HEK293T (cell line): ENCODE results near the gene CYP24A1.

ENCODE experiments used
- CTCF ChIA-PET: fragments of 350-600 bp; formaldehyde crosslinking; extraction: SDS; loops from one replicate; lab custom pipeline; 2021; ENCODE audit warnings: antibody characterized with exemption, inconsistent platforms; lab: Yijun Ruan, JAX
- POLR2A ChIA-PET: fragments of 350-600 bp; formaldehyde crosslinking; extraction: SDS; loops from one replicate; lab custom pipeline; 2020; ENCODE audit warnings: antibody characterized with exemption, inconsistent platforms; lab: Yijun Ruan, JAX
- DNase-seq: peaks from one replicate; pipeline ENCODE4 v3.0.0; 2012; ENCODE audit warnings: mixed read lengths; ENCODE audit errors: extremely low spot score
- ARNT ChIP-seq: fragments of 450-650 bp; IDR thresholded peaks from 2 replicates; pipeline ENCODE4 v1.6.1; 2017; ENCODE audit warnings: mild to moderate bottlenecking
- BHLHE40 ChIP-seq: fragments of 450-650 bp; IDR thresholded peaks from 2 replicates; pipeline ENCODE4 v1.6.1; 2016; ENCODE audit warnings: mild to moderate bottlenecking, moderate library complexity, borderline replicate concordance
- CTBP1 ChIP-seq: fragments of 450-650 bp; IDR thresholded peaks from 2 replicates; pipeline ENCODE4 v1.6.1; 2016; ENCODE audit warnings: borderline replicate concordance
- ELF4 ChIP-seq: fragments of 450-650 bp; IDR thresholded peaks from 2 replicates; pipeline ENCODE4 v1.6.1; 2017; ENCODE audit warnings: antibody characterized with exemption
- FOXA1 ChIP-seq: fragments of 450-650 bp; IDR thresholded peaks from 2 replicates; pipeline ENCODE4 v1.6.1; 2016; ENCODE audit warnings: mild to moderate bottlenecking
- FOXK2 ChIP-seq: fragments of 450-650 bp; IDR thresholded peaks from 2 replicates; pipeline ENCODE4 v1.6.1; 2016; ENCODE audit warnings: mild to moderate bottlenecking
- FOXM1 ChIP-seq: fragments of 450-650 bp; IDR thresholded peaks from 2 replicates; pipeline ENCODE4 v1.6.1; 2017; ENCODE audit warnings: mild to moderate bottlenecking, borderline replicate concordance
- HDGF ChIP-seq: fragments of 450-650 bp; IDR thresholded peaks from 2 replicates; pipeline ENCODE4 v1.6.1; 2017; ENCODE audit warnings: antibody characterized with exemption, borderline replicate concordance
- L3MBTL2 ChIP-seq: fragments of 450-650 bp; conservative IDR thresholded peaks from 2 replicates; pipeline ENCODE4 v1.6.1; 2016; ENCODE audit warnings: mild to moderate bottlenecking
- LEF1 ChIP-seq: fragments of 450-650 bp; IDR thresholded peaks from 2 replicates; pipeline ENCODE4 v1.6.1; 2017; ENCODE audit warnings: mild to moderate bottlenecking, borderline replicate concordance
- NFRKB ChIP-seq: fragments of 450-650 bp; IDR thresholded peaks from 2 replicates; pipeline ENCODE4 v1.6.1; 2016; ENCODE audit warnings: mild to moderate bottlenecking, moderate library complexity
- SP1 ChIP-seq: fragments of 450-650 bp; IDR thresholded peaks from 2 replicates; pipeline ENCODE4 v1.6.1; 2017
- SUZ12 ChIP-seq: fragments of 450-650 bp; IDR thresholded peaks from 2 replicates; pipeline ENCODE4 v1.6.1; 2016; ENCODE audit warnings: mild to moderate bottlenecking
- TARDBP ChIP-seq: fragments of 450-650 bp; IDR thresholded peaks from 2 replicates; pipeline ENCODE4 v1.6.1; 2016
- ZNF384 ChIP-seq: fragments of 450-650 bp; IDR thresholded peaks from 2 replicates; pipeline ENCODE4 v1.6.1; 2016
- TF ChIP-seq, protein P1 (sequence below): fragments of 450-650 bp; IDR thresholded peaks from 2 replicates; pipeline ENCODE4 v1.6.1; 2016

The CYP24A1 gene

DNA sequence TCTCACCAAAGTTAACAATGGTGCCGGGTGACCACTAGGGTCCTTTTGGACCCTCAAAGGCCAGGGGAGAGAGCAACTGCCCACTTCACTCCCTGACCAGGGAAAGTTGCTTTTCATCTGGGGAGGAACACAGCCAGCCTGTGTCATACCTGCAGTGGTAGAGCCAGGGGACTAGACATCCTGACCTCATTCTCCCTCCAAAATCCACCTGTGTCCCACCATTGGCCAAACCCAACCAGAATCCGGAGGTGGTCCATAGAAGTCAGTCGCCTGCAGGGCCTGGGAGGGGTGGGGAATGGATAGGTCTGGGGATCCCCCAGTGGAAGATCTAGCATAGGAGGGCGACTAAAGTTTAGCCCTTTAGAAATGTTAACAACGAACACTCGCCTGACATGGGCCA lies 46.9 kb upstream of the CYP24A1 start:
- DNase-seq, result no peak
- CTCF ChIA-PET, result no interaction called here
- TF ChIP-seq SP1 (no peak), ARNT (no peak)
- POLR2A ChIA-PET, result no interaction called here

DNA sequence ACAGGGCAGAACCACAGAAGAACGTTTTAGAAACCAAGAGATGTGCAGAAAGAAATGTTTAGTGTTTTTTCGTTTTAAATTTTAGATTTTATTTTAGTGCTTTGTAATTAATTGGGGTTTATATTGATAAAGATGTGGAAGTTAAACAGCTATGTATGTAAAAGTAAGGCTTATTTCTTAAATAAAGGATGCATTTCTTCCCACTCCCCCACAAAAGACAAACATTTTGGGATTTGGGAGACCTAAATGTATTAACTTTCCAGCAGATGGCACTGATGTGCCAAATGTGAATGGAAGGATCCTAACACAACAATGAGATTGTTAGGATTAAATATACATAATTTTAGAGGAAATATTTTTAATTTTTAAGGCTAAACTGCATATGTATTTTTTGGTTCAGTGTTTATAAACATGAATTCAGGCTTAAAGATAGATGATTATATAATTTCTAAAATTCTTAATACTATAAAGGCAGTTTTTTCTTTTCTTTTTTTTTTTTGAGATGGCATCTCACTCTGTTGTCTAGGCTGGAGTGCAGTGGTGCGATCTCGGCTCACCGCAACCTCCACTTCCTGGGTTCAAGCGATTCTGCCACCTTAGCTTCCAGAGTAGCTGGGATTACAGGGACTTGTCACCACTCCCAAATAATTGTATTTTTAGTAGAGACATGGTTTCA lies 46.1 kb upstream of the CYP24A1 start:
- POLR2A ChIA-PET, result no interaction called here
- DNase-seq, result peak; percentile 28
- TF ChIP-seq BHLHE40 (no peak), FOXA1 (no peak)
- CTCF ChIA-PET, result interaction anchor here (0.6 kb wide), 1 partner anchor 84 kb away, joined by 7 read pairs; no protein-coding TSS in a partner anchor

DNA sequence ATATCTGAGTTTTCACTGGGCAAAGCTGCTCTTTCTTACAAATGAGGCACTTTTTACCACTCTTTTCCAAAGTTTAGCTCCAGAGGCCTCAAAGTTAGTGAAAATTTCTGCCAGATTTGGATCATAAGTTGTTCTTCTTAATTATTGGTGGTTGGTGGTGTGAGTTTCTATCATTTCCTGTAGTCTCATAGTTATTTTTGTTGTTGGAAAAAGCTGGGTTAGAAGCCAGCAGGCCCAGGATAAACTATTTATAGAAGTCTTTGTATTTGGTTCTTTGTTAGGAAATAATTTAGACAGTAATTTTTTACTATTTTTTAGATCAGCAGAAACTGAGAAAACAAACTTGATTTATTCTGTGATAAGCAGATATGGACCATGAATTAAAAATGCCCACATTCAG lies 44.7 kb upstream of the CYP24A1 start:
- no peak for DNase-seq
- CTCF ChIA-PET, result no interaction called here
- POLR2A ChIA-PET, result no interaction called here
- TF ChIP-seq HDGF (no peak), TARDBP (no peak), SUZ12 (no peak), LEF1 (no peak), ELF4 (no peak), ZNF384 (no peak), BHLHE40 (no peak), FOXA1 (no peak), FOXM1 (no peak), NFRKB (no peak), SP1 (no peak), L3MBTL2 (no peak)
- TF ChIP-seq, protein P1, sequence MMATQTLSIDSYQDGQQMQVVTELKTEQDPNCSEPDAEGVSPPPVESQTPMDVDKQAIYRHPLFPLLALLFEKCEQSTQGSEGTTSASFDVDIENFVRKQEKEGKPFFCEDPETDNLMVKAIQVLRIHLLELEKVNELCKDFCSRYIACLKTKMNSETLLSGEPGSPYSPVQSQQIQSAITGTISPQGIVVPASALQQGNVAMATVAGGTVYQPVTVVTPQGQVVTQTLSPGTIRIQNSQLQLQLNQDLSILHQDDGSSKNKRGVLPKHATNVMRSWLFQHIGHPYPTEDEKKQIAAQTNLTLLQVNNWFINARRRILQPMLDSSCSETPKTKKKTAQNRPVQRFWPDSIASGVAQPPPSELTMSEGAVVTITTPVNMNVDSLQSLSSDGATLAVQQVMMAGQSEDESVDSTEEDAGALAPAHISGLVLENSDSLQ, result no peak

DNA sequence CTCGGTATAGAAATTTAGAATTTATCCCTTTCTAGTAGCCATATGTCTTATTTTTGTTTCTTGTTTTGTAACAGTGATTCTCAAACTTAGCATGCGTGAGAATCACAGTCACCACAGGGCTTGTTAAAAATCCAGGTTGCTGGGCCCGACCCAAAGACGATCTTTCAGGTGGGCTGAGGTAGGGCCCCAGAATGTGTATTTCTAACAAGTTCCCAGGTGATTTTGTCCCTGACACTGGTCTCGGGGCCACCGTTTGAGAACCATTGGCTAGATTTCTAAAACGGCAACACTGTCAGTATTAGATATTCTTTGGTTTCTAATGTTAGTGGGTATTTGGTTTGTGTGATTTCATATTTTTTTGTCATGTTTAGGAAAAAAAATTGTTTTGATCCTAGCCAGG lies 44.0 kb upstream of the CYP24A1 start:
- TF ChIP-seq SUZ12 (no peak), NFRKB (no peak), L3MBTL2 (no peak), ARNT (no peak), TARDBP (no peak), LEF1 (no peak), FOXM1 (no peak), ZNF384 (no peak), BHLHE40 (no peak), CTBP1 (no peak), FOXA1 (no peak), ELF4 (no peak), SP1 (no peak), HDGF (no peak), FOXK2 (no peak)
- TF ChIP-seq, protein P1, result no peak
- CTCF ChIA-PET, result no interaction called here
- POLR2A ChIA-PET, result no interaction called here
- DNase-seq, result no peak

DNA sequence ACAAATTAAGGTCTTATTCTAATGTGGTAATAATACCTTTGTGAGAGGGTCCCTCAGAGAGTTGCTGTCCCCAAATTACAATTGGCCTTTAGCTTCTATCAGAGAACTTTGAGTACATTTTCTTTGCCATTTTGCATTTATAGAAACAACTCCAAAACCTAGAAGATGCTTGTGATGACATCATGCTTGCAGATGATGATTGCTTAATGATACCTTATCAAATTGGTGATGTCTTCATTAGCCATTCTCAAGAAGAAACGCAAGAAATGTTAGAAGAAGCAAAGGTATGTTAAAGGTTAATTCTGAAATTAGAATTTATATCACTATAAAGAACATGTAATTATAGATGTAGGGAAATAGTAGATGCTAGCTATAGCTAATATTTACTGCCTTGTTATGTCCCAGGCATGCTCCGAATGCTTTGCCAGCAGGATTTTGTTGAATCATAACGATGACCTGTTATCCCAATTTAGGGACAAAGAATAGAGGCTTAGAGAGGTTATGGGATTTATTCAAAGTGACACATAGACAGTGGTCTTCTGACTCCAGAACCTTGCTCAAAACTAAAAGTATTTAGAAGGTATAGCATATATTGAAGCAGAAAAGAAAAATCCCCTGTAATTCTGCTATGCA lies 41.5 kb upstream of the CYP24A1 start:
- DNase-seq, result no peak
- no peak for TF ChIP-seq TARDBP
- TF ChIP-seq BHLHE40, result no peak
- TF ChIP-seq SP1, result no peak
- TF ChIP-seq, protein P1, result no peak
- no peak for TF ChIP-seq ARNT
- no peak for TF ChIP-seq L3MBTL2
- TF ChIP-seq SUZ12, result no peak
- TF ChIP-seq ZNF384, result no peak
- TF ChIP-seq CTBP1, result no peak
- no peak for TF ChIP-seq HDGF
- no peak for TF ChIP-seq FOXK2
- CTCF ChIA-PET, result no interaction called here
- POLR2A ChIA-PET, result no interaction called here

DNA sequence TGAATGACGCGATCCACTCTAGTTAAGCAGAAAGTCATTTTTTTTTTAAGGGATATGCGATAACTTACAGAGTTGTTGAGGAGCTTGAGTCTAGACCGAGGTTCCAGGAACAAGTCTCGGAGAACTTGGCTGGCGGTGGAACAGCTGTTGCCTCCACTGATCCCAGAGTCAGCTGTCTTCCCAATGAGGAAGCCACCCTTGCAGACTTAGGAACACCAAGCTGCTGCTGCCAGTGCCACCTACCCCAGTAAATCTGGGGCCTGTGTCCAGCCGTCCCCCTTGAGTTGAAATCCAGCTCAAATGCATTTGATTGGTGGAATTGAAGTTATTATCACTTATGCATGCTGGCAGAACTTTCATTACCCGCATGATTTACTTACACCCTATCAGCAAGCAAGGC lies 40.8 kb upstream of the CYP24A1 start:
- TF ChIP-seq TARDBP (no peak), SUZ12 (no peak), L3MBTL2 (no peak), BHLHE40 (no peak), HDGF (no peak), NFRKB (no peak), SP1 (no peak), LEF1 (no peak)
- TF ChIP-seq, protein P1, result no peak
- no peak for DNase-seq
- POLR2A ChIA-PET, result no interaction called here
- CTCF ChIA-PET, result interaction anchor here (0.9 kb wide), 1 partner anchor 15 kb away, joined by 3 read pairs; no protein-coding TSS in a partner anchor
